ENCODE data around the gene CRYL1. TPM values are rescaled to one million over a fixed set of nuclear protein-coding genes. Genes with fewer than 3 reads are reported as not detected.
A peak's percentile ranks its signal among the peaks of the same experiment; 100 is the strongest.

Gene CRYL1
- total RNA-seq, 1 donor from 2014 or later, result 9.4 TPM

GRCh38 chr13:20495087-20496023 lies 30.3 kb downstream of the CRYL1 start:
- peak; percentile 73 for DNase-seq (ENCODE audit: low read depth)

- no peak for DNase-seq (ENCODE audit: low read depth)
Observed at GRCh38 chr13:20494656-20495055, 31.0 kb downstream of the CRYL1 start.

- DNase-seq (ENCODE audit: low read depth), result peak; percentile 7
Observed at GRCh38 chr13:20492641-20493040, 33.0 kb downstream of the CRYL1 start.

DNA sequence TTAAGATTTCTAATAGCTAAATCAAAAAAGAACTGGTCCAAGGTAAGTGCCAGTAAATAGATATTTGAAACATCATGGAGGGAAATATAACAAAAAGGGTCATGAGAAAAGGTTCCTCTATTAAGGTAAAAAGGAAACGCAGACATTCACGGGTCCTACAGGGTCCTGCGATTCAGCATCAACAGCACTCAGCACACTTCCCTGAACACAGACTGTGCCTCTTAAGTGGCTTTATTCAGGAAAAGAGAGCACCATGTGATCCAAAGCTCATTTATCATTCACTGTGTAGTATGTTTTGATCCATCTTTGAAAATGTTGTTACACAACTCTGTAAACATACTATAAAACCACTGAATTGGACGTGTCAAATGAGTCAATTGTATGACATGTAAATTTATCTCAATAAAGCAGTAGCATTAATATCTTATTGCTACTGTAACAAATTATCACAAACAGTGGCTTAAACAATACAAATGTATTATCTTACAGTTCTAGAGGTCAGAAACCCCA lies 33.7 kb downstream of the CRYL1 start:
- DNase-seq (ENCODE audit: low read depth), result no peak

DNA sequence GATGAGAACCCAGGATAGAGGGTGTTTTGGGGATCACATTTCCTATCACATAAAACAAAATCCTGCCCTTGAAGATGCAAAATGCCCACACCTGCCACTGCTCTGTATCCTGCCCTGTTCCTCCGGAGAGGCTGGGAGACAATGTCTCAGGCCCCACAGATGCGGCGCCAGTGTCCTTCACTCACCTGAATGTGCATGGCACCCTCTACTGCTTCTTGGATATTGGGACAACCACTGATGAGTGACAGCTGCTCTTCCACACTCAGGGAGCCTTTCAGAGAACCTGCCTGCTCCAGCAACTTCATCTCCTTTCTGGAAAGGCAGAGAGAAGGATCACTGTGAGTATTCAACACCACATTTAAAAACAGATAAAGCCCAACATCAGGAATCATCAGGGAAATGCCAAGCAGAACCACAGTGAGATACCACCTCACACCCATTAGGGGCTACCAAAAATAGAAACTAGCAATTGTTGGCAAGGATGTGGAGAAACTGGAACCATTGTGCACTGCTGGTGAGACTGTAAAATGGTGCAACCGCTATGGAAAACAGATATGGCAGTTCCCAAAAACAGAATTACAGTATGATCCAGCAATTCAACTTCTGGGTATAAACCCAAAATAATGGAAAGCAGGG lies 36.4 kb downstream of the CRYL1 start:
- peak; percentile 71 for DNase-seq (ENCODE audit: low read depth)

- no peak for DNase-seq (ENCODE audit: low read depth)
Observed at GRCh38 chr13:20487927-20488326, 37.7 kb downstream of the CRYL1 start.

GRCh38 chr13:20482787-20483186 lies 42.9 kb downstream of the CRYL1 start:
- no peak for DNase-seq (ENCODE audit: low read depth)

- peak; percentile 18 for DNase-seq (ENCODE audit: low read depth)
Observed at GRCh38 chr13:20482275-20482761, 43.3 kb downstream of the CRYL1 start.

DNA sequence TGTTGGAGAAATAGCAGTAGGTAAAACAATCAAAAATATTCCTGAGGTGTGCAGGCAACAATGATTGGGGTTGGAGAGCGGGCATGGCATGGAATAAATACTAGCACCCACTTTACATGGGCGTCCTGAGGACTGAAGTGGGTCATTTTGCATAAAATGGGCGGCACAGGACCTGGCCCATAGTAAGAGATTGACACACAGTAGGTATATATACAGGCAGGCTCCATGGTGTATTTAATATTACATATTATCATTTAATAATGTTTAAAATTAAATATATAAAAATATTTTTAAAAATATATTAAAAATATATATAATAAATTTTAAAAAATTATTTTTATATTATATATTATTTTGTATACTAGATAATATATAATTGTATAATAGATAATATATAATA lies 48.3 kb downstream of the CRYL1 start:
- DNase-seq (ENCODE audit: low read depth), result no peak

GRCh38 chr13:20475927-20476691 lies 49.5 kb downstream of the CRYL1 start:
- DNase-seq (ENCODE audit: low read depth), result peak; percentile 41

DNA sequence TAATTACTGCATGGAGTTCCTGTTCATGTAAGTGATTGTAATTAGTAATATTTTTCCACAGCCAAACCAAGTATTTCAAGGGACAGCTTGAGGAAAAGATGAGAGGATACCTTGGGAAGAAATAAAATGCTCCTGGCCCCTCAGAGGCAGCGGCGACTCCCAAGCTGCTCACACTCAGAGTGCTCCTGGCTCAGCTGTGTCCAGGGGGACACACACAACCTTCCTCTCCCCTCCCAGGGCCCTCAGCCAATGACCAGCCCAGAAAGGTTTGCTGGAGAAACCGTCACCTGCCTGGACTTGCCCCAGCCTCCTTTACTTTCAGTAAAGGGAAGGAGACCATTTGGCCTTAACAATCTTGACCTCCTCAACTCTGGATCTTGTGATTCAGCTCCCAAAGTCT lies 51.1 kb downstream of the CRYL1 start:
- no peak for DNase-seq (ENCODE audit: low read depth)

GRCh38 chr13:20473888-20474287 lies 51.8 kb downstream of the CRYL1 start:
- DNase-seq (ENCODE audit: low read depth), result no peak

GRCh38 chr13:20473139-20473538 lies 52.5 kb downstream of the CRYL1 start:
- DNase-seq (ENCODE audit: low read depth), result no peak

- no peak for DNase-seq (ENCODE audit: low read depth)
Observed at GRCh38 chr13:20472531-20472930, 53.1 kb downstream of the CRYL1 start.

DNA sequence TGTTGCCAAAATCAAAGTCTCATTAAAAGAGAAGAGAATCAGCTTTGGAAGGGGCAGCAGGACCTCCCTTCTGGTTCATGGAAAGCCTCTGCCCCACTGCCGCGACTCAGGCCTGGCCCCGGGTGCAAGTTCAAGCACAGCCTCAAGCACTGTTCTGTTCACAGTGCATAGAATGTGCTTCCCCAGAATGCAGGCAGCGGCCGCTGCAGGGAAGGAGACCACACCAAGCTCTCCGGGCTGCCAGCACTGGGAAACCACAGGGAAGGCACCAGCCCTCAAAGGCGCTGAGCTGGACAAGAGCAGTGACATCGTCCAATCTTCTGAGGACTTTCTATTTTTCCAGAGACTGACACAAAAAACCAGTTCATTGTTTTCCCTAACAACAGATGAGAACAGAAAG lies 55.5 kb downstream of the CRYL1 start:
- DNase-seq (ENCODE audit: low read depth), result no peak

- DNase-seq (ENCODE audit: low read depth), result no peak
Observed at GRCh38 chr13:20466371-20466770, 59.3 kb downstream of the CRYL1 start.

DNA sequence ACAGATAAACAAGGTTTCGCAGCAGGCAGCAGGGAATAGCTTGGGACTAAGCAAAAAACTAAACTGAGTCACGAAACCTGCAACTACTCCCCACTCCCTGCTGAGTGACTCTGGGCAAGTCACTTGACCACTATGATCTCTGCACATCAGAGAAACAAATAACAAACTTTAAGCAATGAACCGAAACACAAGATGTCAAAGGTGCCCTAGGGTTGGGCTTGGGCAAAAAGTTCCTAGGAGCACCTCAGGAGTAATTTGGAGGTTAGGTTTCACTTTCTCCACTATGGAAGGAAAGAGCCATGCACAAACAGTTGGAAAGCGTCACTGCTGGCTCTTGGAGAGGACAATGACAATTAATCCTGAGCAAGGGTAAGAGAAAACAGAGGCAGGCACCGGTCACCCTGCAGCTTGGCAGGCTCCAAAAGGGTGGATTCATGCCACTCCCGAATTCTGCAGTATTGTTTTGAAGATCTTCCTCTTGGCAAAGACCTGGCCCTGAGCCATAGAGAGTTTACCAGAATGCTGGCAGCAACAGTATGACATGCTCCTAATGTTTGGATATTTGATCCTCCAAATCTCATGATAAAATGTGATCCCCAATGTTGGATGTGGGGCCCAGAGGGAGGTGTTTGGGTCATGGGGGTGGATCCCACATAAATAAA lies 60.3 kb downstream of the CRYL1 start:
- peak; percentile 52 for DNase-seq (ENCODE audit: low read depth)

DNA sequence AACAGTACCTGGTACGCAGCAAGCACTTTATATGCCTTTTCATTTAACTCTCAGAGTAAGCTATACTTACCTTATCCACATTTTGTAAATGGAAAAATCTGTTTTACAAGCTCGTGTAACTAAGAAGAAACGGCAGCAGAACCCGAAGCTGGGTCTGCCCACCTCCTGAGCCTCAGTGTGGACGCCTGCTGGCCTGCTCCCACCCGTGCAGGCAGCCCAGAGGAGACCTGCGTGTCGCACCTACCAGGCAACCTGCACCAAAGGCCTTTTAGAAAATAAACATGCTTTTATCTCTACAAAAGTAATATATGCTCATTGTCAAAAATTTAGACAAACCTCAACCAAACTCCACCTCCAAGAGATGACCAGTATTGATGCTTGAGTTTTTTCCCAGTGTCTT lies 62.7 kb downstream of the CRYL1 start:
- DNase-seq (ENCODE audit: low read depth), result no peak

GRCh38 chr13:20462533-20462915 lies 63.1 kb downstream of the CRYL1 start:
- no peak for DNase-seq (ENCODE audit: low read depth)

- DNase-seq (ENCODE audit: low read depth), result no peak
Observed at GRCh38 chr13:20461860-20462532, 63.7 kb downstream of the CRYL1 start.

All from myocyte (in vitro differentiated cells).